GM18858 (cell line): Measurements from ENCODE around the gene TTLL8.

Experiments used
- ATAC-seq: cut with Tn5 transposase; IDR thresholded peaks from one replicate; pipeline ENCODE4 v1.9.1; 2021; ENCODE audit not compliant: unreplicated experiment

Gene TTLL8

GRCh38 chr22:50083462-50084079 is 25.5 kb upstream of the TTLL8 start:
- ATAC-seq = no peak

GRCh38 chr22:50082961-50083461 is 24.9 kb upstream of the TTLL8 start:
- no peak for ATAC-seq

- ATAC-seq = no peak
Measured at GRCh38 chr22:50082197-50082715, 24.2 kb upstream of the TTLL8 start.

- no peak for ATAC-seq
Measured at GRCh38 chr22:50081426-50082196, 23.5 kb upstream of the TTLL8 start.

- ATAC-seq = no peak
Measured at GRCh38 chr22:50080077-50080465, 22.0 kb upstream of the TTLL8 start.

- ATAC-seq = no peak
Measured at GRCh38 chr22:50078761-50079160, 20.7 kb upstream of the TTLL8 start.

- ATAC-seq = no peak
Measured at GRCh38 chr22:50078246-50078645, 20.1 kb upstream of the TTLL8 start.

GRCh38 chr22:50076646-50077535 is 18.8 kb upstream of the TTLL8 start:
- ATAC-seq = no peak

- no peak for ATAC-seq
Measured at GRCh38 chr22:50074551-50075530, 16.7 kb upstream of the TTLL8 start.

- no peak for ATAC-seq
Measured at GRCh38 chr22:50074056-50074455, 16.0 kb upstream of the TTLL8 start.

GRCh38 chr22:50072714-50073538 is 14.8 kb upstream of the TTLL8 start:
- no peak for ATAC-seq

- no peak for ATAC-seq
Measured at GRCh38 chr22:50072167-50072555, 14.1 kb upstream of the TTLL8 start.

- no peak for ATAC-seq
Measured at GRCh38 chr22:50071432-50072166, 13.5 kb upstream of the TTLL8 start.

GRCh38 chr22:50070366-50070765 is 12.3 kb upstream of the TTLL8 start:
- ATAC-seq = no peak

- no peak for ATAC-seq
Measured at GRCh38 chr22:50068096-50068495, 10.0 kb upstream of the TTLL8 start.

GRCh38 chr22:50067244-50067643 is 9.1 kb upstream of the TTLL8 start:
- no peak for ATAC-seq

- no peak for ATAC-seq
Measured at GRCh38 chr22:50064453-50064852, 6.4 kb upstream of the TTLL8 start.

- ATAC-seq = no peak
Measured at GRCh38 chr22:50063589-50064393, 5.7 kb upstream of the TTLL8 start.
